Ecto neural progenitor cell (in vitro differentiated cells): ENCODE data around the gene SBDS.

Experiments used
- DNase-seq: peaks from one replicate; pipeline ENCODE4 v3.0.0-alpha.2; 2018; ENCODE audit warnings: low spot score

SBDS gene

DNA sequence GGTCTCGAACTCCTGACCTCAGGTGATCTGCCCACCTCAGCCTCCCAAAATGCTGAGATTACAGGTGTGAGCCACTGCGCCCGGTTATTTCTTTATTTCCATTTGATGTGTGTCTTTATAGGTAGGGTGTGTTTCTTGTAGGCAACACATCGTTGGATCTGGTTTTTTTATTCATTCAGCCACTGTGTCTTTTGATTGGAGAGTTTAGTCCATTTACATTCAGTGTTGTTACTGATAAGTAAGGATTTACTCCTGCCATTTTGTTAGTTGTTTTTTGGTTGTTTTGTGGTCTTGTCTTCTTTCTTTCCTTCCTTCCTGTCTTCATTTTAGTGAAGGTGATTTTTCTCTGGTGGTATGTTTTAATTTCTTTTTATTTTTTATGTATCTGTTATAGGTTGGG, 57.4 kb downstream of the SBDS start:
- DNase-seq, result no peak
